Fibroblast of skin of left quadriceps (primary cell): Measurements from ENCODE around the gene OLIG2.

Source experiments
- DNase-seq, 2 experiments: peaks; one replicate each; pipeline ENCODE4 v3.0.0-alpha.2; 2013; ENCODE audit warnings: low read depth in 2 of 2

The OLIG2 gene

DNA sequence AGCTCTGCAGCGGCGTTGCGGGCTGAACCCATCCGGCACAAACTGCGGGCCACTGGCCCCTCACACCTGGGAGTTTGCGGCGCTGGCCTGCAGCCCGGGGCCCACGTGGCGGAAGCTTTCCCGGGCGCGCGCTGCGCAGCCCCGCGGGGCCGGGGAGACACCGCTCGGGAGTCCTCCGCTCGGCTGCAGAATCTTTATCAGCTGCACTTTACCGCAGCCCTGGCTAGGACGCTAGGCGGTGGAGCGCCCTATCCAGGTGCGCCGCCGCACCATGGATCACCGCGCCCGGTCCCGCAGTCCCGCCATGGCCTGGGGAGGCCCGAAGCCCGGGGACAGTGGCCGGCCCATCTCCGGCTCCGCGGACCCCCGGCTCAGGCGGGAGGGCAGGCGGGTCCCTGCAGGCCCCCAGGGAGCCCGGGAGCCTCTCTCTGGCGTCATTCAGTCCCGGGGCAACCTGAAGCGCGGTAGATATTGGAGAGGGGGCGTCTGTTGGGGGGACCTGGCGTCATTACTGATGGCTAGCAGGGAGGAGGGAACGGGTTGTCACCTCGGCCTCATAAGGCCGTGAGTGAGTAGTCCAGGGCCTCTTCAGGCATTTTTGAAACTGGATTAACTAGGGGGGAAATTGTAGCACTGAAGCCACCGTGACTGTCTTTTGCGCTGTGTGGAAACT lies 5.7 kb upstream of the OLIG2 start:
- DNase-seq: no peak

GRCh38 chr21:33020558-33021100 lies 5.1 kb upstream of the OLIG2 start:
- DNase-seq: no peak

DNA sequence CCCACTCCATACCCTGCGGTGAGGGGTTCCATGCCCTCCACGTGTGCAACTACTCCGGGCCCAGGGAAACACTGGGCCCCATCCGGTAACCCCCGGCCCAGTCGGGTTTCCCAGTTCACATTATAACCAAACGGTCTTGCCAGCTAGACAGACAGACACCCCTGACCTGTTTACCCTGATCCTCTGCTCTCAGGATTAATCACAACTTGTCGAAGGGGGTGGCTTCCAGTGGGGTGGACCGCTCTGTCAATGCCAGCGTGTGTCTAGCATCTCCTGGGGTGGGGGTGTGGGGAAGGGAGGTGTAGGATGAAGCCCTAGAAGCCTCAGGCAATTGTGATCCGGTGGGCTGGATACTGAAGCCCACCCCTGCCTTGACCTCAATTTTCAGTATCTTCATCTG lies 4.6 kb upstream of the OLIG2 start:
- DNase-seq: no peak

DNA sequence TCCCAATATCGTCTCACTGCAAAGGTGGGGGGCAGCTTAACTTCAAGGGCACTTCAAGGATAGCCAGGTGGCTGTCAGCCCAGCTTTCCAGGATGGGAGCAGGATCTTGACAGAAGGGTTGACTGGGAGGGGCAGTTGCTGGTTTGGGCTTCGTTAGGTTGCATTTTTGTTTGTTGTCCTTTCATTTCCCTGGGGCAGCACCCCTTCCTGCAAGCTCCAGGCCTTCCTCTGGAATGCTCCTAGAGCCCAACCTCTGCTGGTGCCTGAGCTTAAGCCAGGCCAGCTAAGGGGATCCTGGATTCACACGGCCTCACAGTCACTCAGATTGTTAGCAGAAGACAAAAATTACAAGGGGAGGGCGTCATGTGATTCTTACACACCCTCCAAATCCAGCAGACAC lies 4.1 kb upstream of the OLIG2 start:
- DNase-seq: no peak

GRCh38 chr21:33022489-33022827 lies 3.3 kb upstream of the OLIG2 start:
- DNase-seq: no peak

DNA sequence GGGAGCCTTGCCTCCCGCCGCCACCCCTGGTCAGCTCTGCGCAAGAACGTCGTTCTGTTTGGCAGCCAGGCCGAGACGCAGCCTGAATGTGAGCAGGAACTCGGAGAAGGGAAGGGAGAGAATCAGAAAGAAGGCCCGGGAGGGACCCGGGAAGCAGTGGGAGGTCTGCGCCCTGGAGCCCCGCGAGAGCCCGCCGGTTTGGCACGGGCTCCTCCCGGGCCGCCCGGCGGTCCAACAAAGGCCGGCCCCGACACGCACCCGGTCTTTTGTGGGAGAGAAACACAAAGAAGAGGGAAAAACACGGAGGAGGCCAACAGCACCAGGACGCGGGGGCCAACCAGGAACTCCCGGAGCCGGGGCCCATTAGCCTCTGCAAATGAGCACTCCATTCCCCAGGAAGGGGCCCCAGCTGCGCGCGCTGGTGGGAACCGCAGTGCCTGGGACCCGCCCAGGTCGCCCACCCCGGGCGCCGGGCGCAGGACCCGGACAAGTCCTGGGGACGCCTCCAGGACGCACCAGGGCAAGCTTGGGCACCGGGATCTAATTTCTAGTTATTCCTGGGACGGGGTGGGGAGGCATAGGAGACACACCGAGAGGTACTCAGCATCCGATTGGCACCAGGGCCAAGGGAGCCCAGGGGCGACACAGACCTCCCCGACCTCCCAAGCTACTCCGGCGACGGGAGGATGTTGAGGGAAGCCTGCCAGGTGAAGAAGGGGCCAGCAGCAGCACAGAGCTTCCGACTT lies 2.7 kb upstream of the OLIG2 start:
- no peak for DNase-seq

- DNase-seq: no peak
Observed at GRCh38 chr21:33023574-33024200, 2.0 kb upstream of the OLIG2 start.

GRCh38 chr21:33024201-33025103 lies 1.3 kb upstream of the OLIG2 start:
- no peak for DNase-seq

DNA sequence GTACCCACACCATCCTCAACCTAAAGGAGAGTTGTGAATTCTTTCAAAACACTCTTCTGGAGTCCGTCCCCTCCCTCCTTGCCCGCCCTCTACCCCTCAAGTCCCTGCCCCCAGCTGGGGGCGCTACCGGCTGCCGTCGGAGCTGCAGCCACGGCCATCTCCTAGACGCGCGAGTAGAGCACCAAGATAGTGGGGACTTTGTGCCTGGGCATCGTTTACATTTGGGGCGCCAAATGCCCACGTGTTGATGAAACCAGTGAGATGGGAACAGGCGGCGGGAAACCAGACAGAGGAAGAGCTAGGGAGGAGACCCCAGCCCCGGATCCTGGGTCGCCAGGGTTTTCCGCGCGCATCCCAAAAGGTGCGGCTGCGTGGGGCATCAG lies 638 bp upstream of the OLIG2 start:
- no peak for DNase-seq

DNA sequence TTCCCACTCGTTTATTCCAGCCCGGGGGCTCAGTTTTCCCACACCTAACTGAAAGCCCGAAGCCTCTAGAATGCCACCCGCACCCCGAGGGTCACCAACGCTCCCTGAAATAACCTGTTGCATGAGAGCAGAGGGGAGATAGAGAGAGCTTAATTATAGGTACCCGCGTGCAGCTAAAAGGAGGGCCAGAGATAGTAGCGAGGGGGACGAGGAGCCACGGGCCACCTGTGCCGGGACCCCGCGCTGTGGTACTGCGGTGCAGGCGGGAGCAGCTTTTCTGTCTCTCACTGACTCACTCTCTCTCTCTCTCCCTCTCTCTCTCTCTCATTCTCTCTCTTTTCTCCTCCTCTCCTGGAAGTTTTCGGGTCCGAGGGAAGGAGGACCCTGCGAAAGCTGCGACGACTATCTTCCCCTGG lies 716 bp downstream of the OLIG2 start:
- no peak for DNase-seq

DNA sequence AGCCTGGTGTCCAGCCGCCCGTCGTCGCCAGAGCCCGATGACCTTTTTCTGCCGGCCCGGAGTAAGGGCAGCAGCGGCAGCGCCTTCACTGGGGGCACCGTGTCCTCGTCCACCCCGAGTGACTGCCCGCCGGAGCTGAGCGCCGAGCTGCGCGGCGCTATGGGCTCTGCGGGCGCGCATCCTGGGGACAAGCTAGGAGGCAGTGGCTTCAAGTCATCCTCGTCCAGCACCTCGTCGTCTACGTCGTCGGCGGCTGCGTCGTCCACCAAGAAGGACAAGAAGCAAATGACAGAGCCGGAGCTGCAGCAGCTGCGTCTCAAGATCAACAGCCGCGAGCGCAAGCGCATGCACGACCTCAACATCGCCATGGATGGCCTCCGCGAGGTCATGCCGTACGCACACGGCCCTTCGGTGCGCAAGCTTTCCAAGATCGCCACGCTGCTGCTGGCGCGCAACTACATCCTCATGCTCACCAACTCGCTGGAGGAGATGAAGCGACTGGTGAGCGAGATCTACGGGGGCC lies 1.2 kb downstream of the OLIG2 start:
- no peak for DNase-seq

DNA sequence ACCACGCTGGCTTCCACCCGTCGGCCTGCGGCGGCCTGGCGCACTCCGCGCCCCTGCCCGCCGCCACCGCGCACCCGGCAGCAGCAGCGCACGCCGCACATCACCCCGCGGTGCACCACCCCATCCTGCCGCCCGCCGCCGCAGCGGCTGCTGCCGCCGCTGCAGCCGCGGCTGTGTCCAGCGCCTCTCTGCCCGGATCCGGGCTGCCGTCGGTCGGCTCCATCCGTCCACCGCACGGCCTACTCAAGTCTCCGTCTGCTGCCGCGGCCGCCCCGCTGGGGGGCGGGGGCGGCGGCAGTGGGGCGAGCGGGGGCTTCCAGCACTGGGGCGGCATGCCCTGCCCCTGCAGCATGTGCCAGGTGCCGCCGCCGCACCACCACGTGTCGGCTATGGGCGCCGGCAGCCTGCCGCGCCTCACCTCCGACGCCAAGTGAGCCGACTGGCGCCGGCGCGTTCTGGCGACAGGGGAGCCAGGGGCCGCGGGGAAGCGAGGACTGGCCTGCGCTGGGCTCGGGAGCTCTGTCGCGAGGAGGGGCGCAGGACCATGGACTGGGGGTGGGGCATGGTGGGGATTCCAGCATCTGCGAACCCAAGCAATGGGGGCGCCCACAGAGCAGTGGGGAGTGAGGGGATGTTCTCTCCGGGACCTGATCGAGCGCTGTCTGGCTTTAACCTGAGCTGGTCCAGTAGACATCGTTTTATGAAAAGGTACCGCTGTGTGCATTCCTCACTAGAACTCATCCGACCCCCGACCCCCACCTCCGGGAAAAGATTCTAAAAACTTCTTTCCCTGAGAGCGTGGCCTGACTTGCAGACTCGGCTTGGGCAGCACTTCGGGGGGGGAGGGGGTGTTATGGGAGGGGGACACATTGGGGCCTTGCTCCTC lies 1.9 kb downstream of the OLIG2 start:
- no peak for DNase-seq

DNA sequence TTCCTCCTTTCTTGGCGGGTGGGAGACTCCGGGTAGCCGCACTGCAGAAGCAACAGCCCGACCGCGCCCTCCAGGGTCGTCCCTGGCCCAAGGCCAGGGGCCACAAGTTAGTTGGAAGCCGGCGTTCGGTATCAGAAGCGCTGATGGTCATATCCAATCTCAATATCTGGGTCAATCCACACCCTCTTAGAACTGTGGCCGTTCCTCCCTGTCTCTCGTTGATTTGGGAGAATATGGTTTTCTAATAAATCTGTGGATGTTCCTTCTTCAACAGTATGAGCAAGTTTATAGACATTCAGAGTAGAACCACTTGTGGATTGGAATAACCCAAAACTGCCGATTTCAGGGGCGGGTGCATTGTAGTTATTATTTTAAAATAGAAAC lies 2.5 kb downstream of the OLIG2 start:
- DNase-seq: no peak

GRCh38 chr21:33028773-33029384 lies 3.1 kb downstream of the OLIG2 start:
- no peak for DNase-seq

GRCh38 chr21:33029385-33029921 lies 3.7 kb downstream of the OLIG2 start:
- no peak for DNase-seq

DNA sequence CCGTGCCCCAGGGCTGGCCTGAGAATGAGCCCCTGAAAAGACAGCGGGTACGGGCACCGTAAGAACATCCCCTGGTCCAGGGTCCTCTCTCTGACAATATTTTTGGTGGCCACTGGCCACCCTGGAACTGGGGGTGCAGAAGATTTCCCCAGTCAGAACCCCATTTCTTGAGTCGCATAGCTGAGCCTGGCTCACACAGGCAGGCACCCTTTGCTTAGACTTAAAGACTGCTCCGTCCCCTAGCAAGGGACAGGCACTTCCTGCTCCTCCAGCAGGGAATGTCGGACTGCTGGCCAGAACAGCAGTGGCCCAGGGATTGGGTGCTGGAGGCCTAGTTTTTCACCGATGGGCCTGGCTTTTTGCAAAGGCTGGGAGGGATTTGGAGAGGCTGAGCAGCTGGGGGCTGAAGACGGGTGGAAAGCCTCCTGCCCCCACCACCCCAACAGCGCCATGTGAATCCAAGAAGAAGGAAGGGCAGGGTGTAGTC lies 4.3 kb downstream of the OLIG2 start:
- DNase-seq: no peak

- no peak for DNase-seq
Observed at GRCh38 chr21:33030633-33031032, 4.9 kb downstream of the OLIG2 start.

DNA sequence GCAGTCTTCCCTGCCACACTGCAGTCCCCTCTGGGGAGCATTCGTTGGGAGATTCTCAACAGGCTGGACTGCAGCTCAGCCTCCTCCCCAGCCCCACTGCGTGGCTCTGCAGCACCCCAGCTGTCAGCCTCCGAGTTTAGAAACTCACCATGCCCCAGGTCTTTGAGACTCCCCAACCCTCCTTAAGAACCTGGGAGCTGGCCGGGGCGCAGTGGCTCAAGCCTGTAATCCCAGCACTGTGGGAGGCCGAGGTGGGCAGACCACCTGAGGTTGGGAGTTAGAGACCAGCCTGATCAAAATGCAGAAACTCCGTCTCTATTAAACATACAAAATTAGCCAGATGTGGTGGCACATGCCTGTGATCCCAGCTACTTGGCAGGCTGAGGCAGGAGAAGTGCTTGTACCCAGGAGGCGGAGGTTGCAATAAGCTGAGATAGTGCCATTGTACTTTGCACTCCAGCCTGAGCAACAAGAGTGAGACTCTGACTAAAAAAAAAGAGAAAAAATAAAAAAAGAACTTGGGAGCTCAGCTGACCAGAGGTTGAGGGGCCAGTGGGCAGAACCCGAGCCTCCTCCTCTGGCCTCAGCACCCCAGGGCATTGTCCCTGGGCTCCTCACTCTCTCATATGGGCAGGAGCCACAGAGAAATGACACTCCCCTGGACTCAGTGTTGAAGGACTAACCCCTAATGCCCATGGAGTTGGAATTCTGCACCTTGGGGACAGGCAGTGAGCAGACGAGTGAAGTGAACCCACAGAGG lies 5.6 kb downstream of the OLIG2 start:
- no peak for DNase-seq

- no peak for DNase-seq
Observed at GRCh38 chr21:33032434-33033047, 6.8 kb downstream of the OLIG2 start.
